ENCODE measurements around the gene LRRC15. TPM values are rescaled to one million over a fixed set of nuclear protein-coding genes. Genes with fewer than 3 reads are reported as not detected.

Gene LRRC15
- total RNA-seq, 1 donor from 2014 or later = not detected

- Mint-ChIP-seq H3K9me3 (ENCODE audit: unreplicated experiment) (peaks cover 2% of the 10 kb centered on the region), H3K27me3 (ENCODE audit: unreplicated experiment) (peaks cover 5% of the 10 kb centered on the region), H3K36me3 (ENCODE audit: unreplicated experiment) (no peaks in the 10 kb centered on the region), H3K4me3 (ENCODE audit: unreplicated experiment) (no peak overlapping the region), H3K4me1 (ENCODE audit: low read depth, unreplicated experiment) (peaks cover 20% of the 10 kb centered on the region), H3K27ac (ENCODE audit: unreplicated experiment) (no peak overlapping the region)
- no peak for DNase-seq
- no peak for TF ChIP-seq CTCF (IDR thresholded peaks at IDR 0.05; ENCODE audit: partially characterized antibody, unreplicated experiment)
Measured at GRCh38 chr3:194373028-194373427, 3.5 kb upstream of the LRRC15 start.

GRCh38 chr3:194370753-194371152, 1.2 kb upstream of the LRRC15 start:
- H3K27ac Mint-ChIP-seq (ENCODE audit: unreplicated experiment) = no peak overlapping the region
- H3K27me3 Mint-ChIP-seq (ENCODE audit: unreplicated experiment) = peaks cover 5% of the 10 kb centered on the region
- peaks cover 18% of the 10 kb centered on the region for H3K4me1 Mint-ChIP-seq (ENCODE audit: low read depth, unreplicated experiment)

GRCh38 chr3:194368918-194369317, 625 bp downstream of the LRRC15 start:
- TF ChIP-seq CTCF (IDR thresholded peaks at IDR 0.05; ENCODE audit: partially characterized antibody, unreplicated experiment) = no peak
- Mint-ChIP-seq H3K4me3 (ENCODE audit: unreplicated experiment) (no peak overlapping the region), H3K27me3 (ENCODE audit: unreplicated experiment) (peaks cover 5% of the 10 kb centered on the region), H3K27ac (ENCODE audit: unreplicated experiment) (no peak overlapping the region), H3K36me3 (ENCODE audit: unreplicated experiment) (no peaks in the 10 kb centered on the region), H3K4me1 (ENCODE audit: low read depth, unreplicated experiment) (peaks cover 5% of the 10 kb centered on the region), H3K9me3 (ENCODE audit: unreplicated experiment) (peaks cover 4% of the 10 kb centered on the region)
- no peak for DNase-seq

More at GRCh38 chr3:194370753-194371152, 1.2 kb upstream of the LRRC15 start:
- no peak for TF ChIP-seq CTCF (IDR thresholded peaks at IDR 0.05; ENCODE audit: partially characterized antibody, unreplicated experiment)
- Mint-ChIP-seq H3K36me3 (ENCODE audit: unreplicated experiment) (no peaks in the 10 kb centered on the region), H3K4me3 (ENCODE audit: unreplicated experiment) (no peak overlapping the region), H3K9me3 (ENCODE audit: unreplicated experiment) (peaks cover 4% of the 10 kb centered on the region)
- no peak for DNase-seq

- peaks cover 4% of the 10 kb centered on the region for H3K9me3 Mint-ChIP-seq (ENCODE audit: unreplicated experiment)
- peaks cover 3% of the 10 kb centered on the region for H3K4me1 Mint-ChIP-seq (ENCODE audit: low read depth, unreplicated experiment)
- H3K36me3 Mint-ChIP-seq (ENCODE audit: unreplicated experiment) = no peaks in the 10 kb centered on the region
- no peak for DNase-seq
- no peak overlapping the region for H3K4me3 Mint-ChIP-seq (ENCODE audit: unreplicated experiment)
- no peak for TF ChIP-seq CTCF (IDR thresholded peaks at IDR 0.05; ENCODE audit: partially characterized antibody, unreplicated experiment)
- peaks cover 5% of the 10 kb centered on the region for H3K27me3 Mint-ChIP-seq (ENCODE audit: unreplicated experiment)
- no peak overlapping the region for H3K27ac Mint-ChIP-seq (ENCODE audit: unreplicated experiment)
Measured at GRCh38 chr3:194367992-194368841, 1.3 kb downstream of the LRRC15 start.

- H3K36me3 Mint-ChIP-seq (ENCODE audit: unreplicated experiment) = no peaks in the 10 kb centered on the region
- H3K4me1 Mint-ChIP-seq (ENCODE audit: low read depth, unreplicated experiment) = peaks cover 3% of the 10 kb centered on the region
- TF ChIP-seq CTCF (IDR thresholded peaks at IDR 0.05; ENCODE audit: partially characterized antibody, unreplicated experiment) = no peak
- DNase-seq = no peak
- H3K27me3 Mint-ChIP-seq (ENCODE audit: unreplicated experiment) = peaks cover 4% of the 10 kb centered on the region
- peaks cover 4% of the 10 kb centered on the region for H3K9me3 Mint-ChIP-seq (ENCODE audit: unreplicated experiment)
- no peak overlapping the region for H3K27ac Mint-ChIP-seq (ENCODE audit: unreplicated experiment)
- H3K4me3 Mint-ChIP-seq (ENCODE audit: unreplicated experiment) = no peak overlapping the region
Measured at GRCh38 chr3:194365978-194366490, 3.5 kb downstream of the LRRC15 start.
